HG02763 (cell line): ENCODE results near the gene ARHGAP32.

Experiments
- ATAC-seq: cut with Tn5 transposase; IDR thresholded peaks from one replicate; pipeline ENCODE4 v1.9.1; 2021; ENCODE audit warnings: mild to moderate bottlenecking, moderate library complexity; ENCODE audit not compliant: unreplicated experiment

Gene ARHGAP32

DNA sequence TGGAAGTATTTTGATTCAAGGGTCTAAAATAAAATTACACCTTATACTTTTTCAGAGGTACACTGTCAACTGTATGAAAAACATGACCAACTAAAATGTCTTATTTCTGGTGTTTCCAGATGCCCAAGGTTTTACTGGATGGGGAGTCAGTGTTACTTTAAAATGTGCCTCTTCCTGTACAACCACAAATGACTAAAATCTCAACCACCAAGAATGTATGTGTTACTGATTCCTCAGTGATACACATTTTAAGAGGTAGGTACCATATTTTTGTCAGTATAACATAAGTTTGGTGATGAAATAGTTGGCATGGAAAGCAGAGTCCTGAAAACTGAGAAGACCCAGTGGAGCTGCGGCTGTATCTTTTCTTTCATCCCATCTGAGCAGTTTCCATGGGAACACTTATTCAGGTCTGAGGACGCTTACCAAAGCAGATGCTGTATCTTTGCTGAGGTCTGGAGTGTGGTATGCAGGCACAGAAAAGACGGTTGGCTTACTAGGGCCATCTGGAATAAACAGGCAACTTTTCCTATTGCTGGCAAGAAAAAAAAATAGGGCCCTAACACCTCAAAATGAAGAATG is 228.3 kb downstream of the ARHGAP32 start:
- no peak for ATAC-seq

DNA sequence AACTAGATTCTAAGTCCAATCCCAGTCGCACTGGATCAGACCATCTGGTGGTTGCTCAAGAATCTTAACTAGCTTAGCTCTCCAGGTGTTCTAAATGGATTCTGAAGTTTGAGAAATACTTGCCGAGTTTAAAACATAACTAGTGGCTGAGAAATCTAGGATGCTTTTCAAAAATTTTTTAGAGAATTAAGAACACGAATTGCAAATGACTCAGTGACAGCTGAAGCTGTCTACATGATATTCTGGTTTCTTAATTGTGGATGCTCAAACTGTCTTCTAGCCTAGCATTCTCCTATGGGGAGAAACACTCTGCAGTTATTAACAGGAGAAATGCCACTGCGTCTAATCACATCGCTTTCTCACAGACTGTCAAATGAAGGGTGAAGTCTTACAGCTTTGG is 229.2 kb downstream of the ARHGAP32 start:
- no peak for ATAC-seq

DNA sequence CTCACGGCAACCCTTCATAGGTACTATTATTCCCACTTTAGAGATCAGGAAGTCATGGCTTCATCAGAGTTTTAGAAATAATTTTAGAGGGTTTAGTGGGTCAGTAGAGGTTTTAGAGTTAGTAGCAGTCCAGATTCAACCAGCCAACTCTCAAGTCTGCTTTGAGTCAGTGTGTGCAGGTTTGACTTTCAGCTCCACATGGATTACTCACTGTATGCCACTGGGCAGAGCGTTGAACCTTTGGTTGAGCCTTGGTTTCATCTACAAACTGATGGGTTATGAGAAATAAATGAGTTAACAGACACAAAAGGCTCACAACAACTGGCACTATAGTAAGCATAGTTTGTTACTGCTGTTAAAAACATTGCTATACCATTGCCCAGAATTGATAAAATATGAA is 230.5 kb downstream of the ARHGAP32 start:
- no peak for ATAC-seq

DNA sequence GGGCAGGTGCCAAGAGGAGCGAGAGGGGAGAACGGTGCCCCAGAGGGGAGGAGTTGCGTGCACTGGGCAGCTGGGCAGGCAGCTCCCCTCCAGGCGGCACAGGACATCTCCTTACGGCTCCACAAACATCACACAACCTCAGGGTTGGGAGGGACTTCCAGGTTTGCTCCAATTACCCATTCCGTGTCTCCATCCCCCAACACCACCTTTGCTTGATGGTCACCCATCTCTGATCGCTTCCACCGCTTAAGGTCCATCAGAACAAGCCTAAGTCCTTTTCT is 235.0 kb downstream of the ARHGAP32 start:
- no peak for ATAC-seq

DNA sequence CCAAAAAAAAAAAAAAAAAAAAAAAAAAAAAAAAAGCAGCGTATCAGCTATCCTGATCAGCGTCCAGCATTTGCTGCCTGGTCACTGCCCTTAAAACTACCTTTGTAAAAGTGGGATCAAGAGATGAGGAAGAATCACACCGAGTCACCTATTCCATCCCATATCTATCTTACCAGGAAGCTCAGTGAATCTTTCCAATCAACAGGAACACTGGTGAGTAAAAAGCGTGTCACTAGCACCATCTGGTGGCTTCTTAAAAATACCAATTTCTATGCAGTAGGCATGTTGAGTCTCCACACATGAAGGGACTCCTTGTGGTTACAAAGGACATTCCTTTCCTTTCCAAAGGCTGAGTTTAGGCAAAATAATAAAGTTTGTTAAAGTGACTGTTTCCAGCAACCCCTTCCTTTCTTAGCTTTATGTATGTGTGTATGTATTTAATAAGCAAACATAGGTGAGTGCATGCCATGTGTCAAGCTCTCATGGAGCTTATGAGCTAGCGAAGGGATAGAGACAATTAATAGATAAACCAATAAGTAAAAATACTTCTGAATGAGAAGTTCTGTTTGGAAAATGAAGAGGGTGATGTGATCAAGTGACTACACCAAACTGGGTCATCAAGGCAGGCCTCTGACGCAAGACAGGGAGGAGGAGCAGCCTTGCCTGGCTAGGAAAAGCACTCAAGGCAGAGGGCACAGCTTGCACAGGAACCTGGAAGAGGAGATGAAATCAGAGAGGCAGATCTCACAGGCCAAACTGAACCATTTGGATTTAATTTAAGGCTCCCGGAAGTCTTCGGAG is 235.5 kb downstream of the ARHGAP32 start:
- ATAC-seq, result no peak

DNA sequence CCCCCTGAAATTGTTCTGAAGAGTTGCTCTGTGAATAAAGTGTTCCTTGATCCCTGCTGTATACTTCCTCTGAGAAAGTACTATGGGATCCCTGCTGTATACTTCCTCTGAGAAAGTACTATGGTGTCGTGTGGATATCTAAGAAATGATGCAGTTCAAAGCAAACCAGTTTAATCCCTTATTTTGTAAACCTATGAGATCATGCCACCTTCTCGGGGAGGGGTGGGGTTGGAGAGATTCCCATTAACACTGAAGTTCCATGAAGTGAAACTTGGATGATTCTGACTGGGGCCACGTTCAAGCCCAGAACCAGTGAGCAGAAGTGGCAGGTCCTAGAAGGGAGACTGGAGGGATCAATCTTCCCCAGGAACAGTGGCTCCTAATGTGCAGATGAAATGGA is 236.5 kb downstream of the ARHGAP32 start:
- no peak for ATAC-seq

DNA sequence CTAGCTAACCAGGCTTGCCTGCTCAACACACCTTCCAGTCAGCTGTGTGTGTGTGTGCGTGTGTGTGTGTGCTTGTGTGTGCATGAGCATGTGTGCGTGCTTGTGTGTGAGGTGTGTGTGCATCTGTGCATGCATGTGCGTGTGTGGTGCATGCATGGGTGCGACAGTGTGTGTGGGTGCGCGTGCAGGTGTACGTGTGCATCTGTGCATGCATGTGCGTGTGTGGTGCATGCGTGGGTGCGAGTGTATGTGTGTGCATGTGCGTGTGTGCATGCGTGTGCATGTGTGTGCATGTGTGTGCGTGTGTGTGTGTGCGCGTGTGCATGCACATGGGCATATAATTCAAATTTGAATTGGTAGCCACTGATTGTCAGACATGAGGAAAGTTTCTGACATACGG is 239.0 kb downstream of the ARHGAP32 start:
- ATAC-seq, result no peak

DNA sequence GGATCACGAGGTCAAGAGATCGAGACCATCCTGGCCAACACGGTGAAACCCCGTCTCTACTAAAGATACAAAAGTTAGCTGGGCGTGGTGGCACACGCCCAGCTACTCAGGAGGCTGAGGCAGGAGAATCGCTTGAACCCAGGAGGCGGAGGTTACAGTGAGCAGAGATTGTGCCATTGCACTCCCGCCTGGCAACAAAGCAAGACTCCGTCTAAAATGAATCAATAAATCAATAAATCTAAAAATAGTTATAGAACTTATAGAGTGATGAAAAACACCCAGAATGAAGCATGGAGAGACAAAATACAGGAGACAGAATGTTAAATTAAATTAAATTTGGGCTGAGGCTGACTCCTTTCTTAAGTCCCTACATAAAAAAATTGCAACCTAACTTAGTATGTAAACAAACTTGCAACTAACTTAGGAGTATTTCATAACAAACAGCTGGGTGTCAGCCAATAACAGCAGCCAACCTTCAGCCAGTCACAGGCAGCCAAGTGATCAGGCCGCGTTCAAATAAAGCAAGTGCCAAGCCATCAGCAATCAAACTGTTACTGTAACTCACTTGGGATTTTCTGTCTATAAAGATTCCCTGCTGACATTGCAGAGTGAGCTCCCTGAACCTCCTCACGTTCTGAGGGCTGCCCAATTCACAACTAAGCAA is 242.2 kb downstream of the ARHGAP32 start:
- no peak for ATAC-seq

DNA sequence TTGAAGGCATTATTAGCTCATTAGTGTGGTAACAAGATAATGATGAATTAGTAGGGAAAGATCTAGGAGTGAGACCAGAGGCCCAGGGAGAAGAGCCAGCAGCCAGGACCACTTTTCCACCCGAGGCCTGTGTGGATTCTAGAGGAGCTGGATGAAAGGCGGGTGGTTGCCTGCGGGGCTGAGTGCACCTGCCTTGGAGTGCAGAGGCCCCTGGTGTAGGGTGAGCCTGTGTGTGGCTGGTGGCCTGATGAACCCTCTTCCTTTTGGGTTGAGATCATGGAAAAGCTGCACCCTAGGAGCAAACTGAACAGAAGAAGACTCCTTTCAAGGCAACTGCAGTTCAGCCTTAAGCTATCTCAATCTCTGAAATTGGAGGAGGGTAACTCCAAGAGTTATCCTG is 243.5 kb downstream of the ARHGAP32 start:
- ATAC-seq, result no peak

DNA sequence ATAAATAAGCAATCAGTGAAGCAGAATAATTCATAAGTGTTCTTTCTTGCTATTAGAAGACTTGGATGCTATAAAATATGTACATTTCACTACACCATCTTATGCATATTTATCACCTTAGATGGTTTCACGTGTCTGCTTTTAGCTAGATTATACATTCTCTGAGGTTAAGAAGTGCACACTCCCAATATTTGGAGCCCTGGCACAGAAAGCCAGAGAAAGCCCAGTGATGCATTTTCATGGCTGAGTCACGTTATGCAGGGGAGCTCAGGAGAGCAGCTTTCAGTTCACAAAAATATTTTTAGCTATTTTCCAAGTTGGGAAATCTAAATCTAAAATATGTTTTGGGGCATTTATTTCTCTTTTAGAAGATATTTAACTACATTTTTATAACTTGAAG is 244.4 kb downstream of the ARHGAP32 start:
- ATAC-seq, result no peak

DNA sequence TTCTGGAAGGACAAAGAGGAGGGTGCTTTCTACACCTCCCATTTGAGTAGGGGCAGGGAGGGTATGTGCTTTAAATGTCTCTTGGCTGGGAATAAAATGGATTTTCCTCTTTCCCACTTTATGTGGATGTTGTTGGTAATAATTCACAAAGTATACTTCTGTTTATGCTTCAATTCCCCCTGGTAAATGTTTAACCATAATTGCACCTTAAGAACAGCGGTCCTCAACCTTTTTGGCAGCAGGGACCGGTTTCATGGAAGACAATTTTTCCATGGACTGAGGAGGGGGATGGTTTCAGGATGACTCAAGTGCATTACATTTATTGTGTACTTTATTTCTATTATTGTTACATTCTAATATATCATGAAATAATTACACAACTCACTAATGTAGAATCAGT is 245.5 kb downstream of the ARHGAP32 start:
- ATAC-seq, result no peak

DNA sequence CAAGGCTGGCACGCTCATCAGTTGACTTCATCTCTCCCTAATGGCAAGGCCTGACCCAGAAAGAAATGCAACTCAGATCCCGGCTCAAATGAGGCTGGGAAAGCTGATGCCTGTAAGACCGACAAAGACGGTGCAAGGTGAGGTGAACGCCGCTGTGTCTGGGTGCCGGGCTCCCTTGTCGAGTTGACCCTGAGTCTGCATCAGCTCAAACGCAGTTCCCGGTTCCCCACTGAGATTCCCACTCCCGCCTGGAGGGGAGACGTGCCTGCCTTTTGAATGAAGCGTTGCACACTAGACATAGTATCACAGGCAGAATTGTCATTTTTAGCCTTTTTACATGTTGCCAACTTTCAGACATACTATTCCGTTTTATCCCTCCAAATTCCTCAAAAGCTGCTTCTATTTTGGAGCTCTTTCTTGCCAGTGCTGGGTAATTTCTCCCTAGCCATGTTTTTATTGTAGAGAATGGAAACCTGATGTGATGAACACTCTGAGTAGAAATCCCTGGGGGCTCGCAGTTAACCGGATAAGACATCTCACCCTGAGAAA is 248.6 kb downstream of the ARHGAP32 start:
- ATAC-seq, result no peak

DNA sequence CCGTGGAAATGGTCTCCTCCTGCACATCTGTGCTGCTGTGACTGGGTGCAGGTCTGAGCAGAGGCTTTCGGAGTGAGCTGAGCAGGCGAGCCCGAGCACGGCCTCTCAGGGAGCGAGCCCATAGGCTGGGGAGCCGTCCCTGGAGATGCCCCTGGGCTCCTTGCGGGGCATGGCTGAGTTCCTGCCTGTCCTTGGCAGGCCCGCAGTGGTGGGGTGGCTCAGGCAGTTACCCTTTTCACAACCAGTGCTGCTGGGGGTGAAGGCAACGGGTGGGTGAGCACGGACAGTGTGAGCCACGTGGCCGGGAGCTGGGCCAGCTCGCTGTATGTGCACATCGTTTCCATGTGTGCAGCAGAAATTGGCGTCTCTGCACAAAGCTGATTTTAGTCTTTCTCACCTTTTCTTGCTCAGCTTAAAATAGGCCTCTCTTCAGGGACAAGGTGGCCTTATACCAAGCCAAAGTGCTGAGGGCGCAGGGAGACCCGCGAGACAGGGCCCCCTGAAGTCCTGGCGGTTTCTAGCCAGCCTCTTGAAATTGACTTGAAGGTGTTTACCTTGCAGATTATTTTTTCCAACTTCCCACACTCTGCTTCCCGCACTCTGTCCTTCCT is 249.2 kb downstream of the ARHGAP32 start, which contains the start of gene TP53AIP1:
TP53AIP1 (minus strand) TSS at position 55 of the 611 bp plus-strand sequence. CDS start 5,053 bp downstream, outside the sequence.
- no peak for ATAC-seq

DNA sequence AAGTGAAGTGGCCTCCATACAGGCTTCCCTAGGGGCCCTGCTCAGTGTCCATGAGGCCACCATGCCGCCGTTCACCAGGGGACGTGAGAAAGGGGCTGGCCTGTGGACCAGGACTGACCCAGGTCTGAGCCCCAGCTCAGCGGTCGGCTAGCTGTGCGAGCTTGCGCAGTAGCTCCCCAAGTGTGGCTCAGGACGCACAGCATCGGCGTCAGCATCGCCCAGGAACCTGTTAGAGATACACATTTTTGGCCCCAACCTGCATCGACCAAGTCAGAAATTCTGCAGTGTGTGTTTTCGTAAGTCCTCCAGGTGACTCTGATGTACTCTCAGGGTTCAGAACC is 249.9 kb downstream of the ARHGAP32 start:
- no peak for ATAC-seq

DNA sequence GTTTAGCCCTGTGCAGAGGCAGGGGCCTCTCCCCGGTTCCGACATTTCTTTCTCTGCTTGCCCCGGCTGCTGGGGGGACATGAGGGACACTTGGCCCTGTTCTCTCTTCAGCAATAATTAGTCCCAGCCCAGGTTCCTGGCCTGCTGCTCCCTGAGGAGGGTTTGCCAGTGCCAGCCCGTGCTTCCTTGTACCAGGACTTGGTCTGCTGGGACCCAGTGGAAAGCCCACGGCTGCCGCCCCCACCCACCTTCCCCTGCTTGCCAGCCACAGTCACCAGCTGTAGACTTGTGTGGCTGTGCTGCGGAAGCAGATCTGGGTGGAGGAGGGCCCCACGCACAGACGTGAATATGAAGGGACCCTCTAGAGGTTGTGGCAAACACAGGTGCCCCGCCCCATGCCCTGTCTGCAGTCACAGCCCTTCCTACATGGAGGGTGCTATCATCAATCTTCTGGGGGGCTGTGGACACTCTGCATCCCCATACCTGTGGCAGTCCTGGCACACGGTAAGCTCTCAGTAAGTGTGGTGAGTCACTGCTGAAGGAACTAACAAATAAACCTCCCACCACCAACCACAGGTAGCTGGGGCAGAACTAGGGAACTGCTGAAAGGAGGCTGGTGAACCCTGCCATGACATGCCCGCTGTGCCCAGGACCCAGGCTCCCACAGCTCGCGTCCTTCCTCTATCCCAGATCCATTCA is 250.4 kb downstream of the ARHGAP32 start:
- ATAC-seq, result no peak

DNA sequence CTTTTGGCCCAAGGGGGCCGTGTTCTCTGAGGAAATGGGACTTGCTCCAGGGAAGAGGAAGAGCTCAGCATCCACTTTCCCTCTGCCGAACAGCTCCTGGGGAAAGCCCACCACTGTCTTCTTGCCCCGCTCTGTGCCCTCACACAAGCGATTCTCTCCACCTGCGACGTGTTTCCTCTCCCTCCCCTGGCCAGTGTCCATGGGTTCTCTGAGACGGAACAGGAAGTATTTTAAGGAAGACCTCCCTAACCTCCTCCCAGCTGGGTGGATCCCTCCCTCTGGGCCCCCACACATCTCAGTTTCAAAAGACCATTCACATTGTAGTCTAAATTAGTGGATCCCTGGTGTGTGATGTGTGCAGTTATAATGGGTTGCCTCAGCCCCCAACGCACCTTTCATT is 251.0 kb downstream of the ARHGAP32 start:
- no peak for ATAC-seq

DNA sequence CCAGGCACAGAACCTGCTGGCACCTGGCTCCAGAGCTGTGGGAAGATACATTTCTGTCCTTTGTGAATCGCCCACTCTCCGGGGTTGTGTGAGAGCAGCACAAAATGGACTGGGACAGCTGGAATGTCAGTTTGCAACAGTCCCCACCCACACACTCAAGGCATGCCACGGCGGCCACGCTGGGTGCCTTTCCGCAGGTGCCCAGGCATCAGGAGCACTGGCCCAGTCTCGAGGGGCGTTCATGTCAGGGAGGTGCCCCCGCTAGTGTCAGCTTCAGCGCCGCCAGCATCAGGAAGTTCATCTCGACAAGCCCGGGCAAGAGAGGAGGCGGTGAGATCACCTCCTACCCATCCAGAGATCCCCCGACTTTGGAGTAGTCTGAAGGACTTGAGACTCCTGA is 251.5 kb downstream of the ARHGAP32 start:
- ATAC-seq, result no peak

DNA sequence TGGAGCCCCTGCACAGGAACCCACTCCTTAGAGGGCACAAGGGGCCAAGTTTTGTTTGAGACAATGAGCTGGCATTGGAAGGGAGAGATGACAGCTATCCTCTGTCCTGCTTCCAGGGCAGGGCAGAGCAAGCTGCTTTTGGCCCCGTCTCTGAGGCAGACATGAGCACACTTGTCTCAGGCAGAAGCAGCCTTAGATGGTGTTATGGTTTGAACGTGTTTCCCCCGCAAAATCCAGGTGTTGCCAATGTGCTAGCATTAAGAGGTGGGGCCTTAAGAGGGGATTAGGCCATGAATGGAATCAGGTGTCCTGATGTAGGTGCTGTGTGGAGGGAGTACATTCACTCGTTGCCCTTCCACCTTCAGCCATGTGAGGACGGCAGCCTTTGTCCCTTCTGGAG is 252.0 kb downstream of the ARHGAP32 start:
- ATAC-seq, result no peak

DNA sequence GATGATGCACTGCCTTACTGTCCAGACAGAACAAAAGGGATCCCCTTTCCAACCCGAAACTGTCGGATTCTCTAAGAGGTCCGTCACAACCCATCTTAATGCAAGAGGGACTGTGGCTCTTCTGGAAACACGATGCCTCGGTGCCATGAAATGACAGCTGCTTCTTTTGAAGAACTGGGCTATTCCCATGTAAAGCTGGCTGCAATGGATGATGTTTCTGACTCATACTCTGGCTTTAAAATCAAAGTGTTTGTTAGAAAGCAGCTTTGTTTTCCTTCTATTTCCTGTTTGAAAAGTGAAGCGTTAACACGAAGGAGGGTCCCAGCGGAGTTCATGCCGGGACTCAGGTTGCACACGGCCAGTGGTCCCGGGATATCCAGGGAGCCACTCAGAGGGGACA is 252.5 kb downstream of the ARHGAP32 start:
- ATAC-seq, result no peak

DNA sequence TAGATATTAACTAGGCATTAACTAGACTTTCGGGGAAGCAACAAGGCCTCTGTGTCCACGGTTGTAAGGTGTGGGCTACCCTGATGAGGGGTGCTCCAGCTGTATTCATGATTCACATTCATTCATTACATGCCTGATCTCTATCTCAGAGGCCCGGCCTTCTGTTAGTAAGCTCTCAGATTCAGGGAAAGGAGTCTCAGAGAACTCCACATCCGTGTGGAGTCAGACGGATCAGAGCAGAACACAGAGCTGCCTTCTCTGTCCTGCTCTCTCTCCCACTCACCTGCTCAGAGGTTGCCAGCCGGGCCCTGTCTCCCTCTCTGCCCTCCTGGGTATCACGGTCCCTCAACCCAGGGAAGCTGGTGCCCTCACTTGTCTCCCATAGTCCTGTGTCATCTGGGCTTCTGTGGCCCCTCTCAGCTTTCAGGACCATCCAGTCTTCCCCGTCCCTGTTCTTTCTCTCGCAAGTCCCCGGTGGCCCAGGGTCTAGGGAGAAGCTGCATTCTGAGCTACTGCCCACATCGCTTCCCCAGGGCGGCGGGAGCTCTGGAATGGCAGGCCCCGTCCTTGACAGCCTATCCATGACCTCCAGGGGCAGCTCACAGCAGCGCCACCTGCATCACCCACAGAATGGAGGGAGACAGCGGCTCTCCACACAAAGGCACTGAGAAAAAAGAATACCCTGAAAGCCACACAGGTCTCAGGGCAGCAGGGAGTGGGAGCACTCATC is 253.8 kb downstream of the ARHGAP32 start:
- no peak for ATAC-seq
